Esophagus squamous epithelium (tissue), 4 donors: ENCODE results near the gene DISP3.

Source experiments
- POLR2A ChIP-seq, 4 donors: fragments of 450-650 bp; IDR thresholded peaks; one replicate each; pipeline ENCODE4 v1.6.1; 2017; ENCODE audit warnings: antibody characterized with exemption in 4 of 4, mild to moderate bottlenecking in 4 of 4, moderate library complexity in 3 of 4
- TF ChIP-seq, protein P1 (sequence below), 6 experiments: fragments of 450-650 bp in 4 of 6; fragments of 200-600 bp in 2 of 6; sonication (generic) in 2 of 6; IDR thresholded peaks; one replicate each; pipeline ENCODE4 v1.5.1; 2016 to 2019; ENCODE audit warnings: antibody characterized with exemption in 6 of 6, mild to moderate bottlenecking in 4 of 6, moderate library complexity in 4 of 6

DNA sequence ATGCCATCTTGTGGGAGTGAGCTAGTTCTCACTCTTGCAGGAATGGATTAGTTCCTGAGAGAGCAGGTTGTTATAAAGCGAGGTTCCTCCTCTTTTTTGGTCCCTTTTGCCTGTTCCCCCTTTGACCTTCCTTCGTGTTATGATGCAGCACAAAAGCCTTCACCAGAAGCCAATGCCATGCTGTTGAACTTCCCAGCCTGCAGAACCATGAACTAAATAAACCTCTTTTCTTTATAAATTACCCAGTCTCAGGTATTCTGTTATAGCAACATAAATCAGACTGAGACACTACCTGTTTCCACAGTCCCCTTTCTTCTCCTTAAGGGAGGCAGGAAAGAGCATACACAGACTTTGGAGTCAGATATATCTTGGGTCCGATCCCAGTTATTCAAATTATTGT lies 25.6 kb downstream of the DISP3 start:
- no peak for TF ChIP-seq POLR2A (IDR thresholded peaks at IDR 0.05)
- TF ChIP-seq, protein P1, sequence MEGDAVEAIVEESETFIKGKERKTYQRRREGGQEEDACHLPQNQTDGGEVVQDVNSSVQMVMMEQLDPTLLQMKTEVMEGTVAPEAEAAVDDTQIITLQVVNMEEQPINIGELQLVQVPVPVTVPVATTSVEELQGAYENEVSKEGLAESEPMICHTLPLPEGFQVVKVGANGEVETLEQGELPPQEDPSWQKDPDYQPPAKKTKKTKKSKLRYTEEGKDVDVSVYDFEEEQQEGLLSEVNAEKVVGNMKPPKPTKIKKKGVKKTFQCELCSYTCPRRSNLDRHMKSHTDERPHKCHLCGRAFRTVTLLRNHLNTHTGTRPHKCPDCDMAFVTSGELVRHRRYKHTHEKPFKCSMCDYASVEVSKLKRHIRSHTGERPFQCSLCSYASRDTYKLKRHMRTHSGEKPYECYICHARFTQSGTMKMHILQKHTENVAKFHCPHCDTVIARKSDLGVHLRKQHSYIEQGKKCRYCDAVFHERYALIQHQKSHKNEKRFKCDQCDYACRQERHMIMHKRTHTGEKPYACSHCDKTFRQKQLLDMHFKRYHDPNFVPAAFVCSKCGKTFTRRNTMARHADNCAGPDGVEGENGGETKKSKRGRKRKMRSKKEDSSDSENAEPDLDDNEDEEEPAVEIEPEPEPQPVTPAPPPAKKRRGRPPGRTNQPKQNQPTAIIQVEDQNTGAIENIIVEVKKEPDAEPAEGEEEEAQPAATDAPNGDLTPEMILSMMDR (IDR thresholded peaks at IDR 0.05), result no peak
